ENCODE results near the gene FSD1.

DNA sequence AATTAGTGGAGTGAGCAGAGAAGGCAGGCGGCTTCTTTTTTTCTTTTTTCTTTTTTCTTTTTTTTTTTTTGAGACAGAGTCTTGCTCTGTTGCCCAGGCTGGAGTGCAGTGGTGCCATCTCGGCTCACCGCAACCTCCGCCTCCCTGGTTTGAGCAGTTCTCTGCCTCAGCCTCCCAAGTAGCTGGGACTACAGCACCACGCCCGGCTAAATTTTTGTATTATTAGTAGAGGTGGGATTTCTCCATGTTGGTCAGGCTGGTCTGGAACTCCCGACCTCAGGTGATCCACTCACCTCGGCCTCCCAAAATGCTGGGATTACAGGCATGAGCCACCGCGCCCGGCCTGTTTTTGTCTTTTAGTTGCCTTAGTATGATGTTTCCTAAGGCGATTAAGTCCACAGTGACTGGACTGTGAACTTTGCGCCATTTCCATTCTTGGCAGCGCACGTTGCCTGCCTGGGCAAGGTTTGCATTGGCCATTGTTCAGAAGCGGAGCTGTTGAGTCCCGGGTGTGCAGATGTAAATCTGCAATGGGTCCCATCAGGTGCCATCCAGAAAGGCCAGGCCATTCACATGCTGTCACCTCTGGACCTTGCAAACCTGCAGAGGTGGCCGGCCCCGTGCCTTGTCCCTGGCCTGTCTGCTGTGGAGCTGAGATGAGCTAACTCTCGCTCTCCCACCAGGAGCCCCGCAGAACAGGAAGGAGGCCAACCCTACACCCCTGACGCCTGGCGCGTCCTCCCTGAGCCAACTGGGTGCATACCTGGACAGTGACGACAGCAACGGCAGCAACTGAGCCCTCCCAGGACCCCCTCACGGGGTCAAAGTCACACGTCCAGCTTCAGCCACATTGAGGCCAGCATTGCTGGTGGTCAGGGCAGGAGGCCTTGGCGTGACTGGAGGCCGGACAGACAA, 36.2 kb upstream of the FSD1 start:
- TF ChIP-seq POLR2A (IDR thresholded peaks at IDR 0.05): no peak
- TF ChIP-seq, protein P1, sequence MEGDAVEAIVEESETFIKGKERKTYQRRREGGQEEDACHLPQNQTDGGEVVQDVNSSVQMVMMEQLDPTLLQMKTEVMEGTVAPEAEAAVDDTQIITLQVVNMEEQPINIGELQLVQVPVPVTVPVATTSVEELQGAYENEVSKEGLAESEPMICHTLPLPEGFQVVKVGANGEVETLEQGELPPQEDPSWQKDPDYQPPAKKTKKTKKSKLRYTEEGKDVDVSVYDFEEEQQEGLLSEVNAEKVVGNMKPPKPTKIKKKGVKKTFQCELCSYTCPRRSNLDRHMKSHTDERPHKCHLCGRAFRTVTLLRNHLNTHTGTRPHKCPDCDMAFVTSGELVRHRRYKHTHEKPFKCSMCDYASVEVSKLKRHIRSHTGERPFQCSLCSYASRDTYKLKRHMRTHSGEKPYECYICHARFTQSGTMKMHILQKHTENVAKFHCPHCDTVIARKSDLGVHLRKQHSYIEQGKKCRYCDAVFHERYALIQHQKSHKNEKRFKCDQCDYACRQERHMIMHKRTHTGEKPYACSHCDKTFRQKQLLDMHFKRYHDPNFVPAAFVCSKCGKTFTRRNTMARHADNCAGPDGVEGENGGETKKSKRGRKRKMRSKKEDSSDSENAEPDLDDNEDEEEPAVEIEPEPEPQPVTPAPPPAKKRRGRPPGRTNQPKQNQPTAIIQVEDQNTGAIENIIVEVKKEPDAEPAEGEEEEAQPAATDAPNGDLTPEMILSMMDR (IDR thresholded peaks at IDR 0.05 in 4 of 5, conservative IDR thresholded peaks at IDR 0.05 in 1 of 5): no peak
